Stimulated activated CD8-positive, alpha-beta memory T cell treated with anti-CD3 and anti-CD28 coated beads, Interleukin-15, amount 100 ng/mL, for 24 hours (primary cell): Measurements from ENCODE around the gene CHRNB4.
"Not testable (repeated sequence)": the region's sequence is repeated elsewhere in the genome, so short reads cannot be mapped to it uniquely, and the experiment has no call there.

Source experiments
- DNase-seq: peaks from one replicate; pipeline ENCODE4 v3.0.0-alpha.2; 2020; ENCODE audit warnings: low read depth

The CHRNB4 gene, protein sequence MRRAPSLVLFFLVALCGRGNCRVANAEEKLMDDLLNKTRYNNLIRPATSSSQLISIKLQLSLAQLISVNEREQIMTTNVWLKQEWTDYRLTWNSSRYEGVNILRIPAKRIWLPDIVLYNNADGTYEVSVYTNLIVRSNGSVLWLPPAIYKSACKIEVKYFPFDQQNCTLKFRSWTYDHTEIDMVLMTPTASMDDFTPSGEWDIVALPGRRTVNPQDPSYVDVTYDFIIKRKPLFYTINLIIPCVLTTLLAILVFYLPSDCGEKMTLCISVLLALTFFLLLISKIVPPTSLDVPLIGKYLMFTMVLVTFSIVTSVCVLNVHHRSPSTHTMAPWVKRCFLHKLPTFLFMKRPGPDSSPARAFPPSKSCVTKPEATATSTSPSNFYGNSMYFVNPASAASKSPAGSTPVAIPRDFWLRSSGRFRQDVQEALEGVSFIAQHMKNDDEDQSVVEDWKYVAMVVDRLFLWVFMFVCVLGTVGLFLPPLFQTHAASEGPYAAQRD

DNA sequence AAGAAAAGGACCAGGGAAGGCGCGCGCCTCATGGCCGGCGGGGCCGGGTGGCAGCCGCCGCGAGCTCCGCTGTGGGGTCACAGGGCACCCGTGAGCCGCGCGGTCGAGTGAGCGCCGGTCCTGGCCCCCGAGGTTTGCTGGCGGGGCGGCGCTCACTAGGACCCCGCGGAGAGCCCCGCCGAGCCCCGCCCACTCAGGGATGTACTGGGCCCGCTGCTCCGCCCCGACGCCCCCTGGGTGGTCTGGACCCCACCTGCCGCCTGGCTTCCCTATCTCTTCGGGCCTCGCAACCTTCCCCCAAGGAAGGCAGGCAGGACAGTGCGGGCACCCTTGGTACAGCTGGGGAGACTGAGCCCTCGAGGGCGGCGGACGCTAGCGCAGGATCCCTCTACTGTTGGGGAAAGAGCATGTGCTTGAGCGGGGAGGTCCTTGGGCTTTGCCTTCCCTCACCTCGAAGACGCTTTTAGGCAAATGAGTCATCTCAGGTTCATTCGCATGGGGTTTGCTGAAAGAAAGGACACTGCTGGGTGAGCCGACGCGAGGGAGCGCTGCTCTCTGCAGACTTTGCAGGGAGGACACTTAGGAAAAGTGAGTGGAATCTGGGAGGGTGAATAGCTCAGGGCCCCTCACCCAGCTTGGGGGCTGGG is at the start of gene CHRNB4:
TSS of gene CHRNB4 (minus strand) at position 109 of the 647 bp plus-strand sequence. CDS start at position 32, 77 bp downstream.
- DNase-seq = no peak

DNA sequence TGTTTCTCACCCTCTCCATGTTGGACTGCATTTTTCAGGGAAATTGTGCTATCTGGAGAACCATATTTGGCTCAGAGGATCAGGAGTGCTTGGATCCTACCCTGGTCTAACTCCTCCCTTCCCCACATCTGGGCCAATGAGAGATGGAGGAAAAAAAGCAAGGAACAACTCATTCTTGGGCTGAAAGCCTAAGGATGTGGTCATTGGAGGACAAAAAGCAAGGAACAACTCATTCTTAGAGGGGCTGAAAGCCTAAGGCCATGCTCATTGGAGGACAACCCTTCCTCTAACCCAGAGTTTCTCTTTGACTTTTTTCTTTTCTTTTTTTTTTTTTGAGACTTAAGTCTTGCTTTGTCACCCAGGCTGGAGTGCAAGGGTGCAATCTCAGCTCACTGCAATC is 48.6 kb upstream of the CHRNB4 start:
- no peak for DNase-seq

DNA sequence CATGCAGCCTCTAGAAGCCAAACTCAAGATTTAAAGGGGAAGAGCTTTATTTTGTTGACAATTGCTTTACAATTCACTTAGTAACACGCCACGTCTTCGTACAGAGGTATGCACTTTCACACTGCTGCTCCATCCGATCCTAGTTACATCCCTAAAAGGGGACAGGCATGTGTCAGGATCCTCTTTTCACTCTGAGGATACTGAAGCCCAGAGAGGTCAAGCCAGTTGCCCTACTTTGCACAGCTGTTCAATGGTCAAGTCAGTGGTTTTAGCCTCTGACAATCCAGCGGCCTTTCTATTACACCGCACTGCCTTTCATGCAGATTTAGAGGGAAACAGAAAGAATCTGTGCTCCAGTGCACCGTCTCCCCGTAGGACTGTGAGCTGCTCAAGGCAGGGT is 44.9 kb upstream of the CHRNB4 start:
- DNase-seq = no peak

DNA sequence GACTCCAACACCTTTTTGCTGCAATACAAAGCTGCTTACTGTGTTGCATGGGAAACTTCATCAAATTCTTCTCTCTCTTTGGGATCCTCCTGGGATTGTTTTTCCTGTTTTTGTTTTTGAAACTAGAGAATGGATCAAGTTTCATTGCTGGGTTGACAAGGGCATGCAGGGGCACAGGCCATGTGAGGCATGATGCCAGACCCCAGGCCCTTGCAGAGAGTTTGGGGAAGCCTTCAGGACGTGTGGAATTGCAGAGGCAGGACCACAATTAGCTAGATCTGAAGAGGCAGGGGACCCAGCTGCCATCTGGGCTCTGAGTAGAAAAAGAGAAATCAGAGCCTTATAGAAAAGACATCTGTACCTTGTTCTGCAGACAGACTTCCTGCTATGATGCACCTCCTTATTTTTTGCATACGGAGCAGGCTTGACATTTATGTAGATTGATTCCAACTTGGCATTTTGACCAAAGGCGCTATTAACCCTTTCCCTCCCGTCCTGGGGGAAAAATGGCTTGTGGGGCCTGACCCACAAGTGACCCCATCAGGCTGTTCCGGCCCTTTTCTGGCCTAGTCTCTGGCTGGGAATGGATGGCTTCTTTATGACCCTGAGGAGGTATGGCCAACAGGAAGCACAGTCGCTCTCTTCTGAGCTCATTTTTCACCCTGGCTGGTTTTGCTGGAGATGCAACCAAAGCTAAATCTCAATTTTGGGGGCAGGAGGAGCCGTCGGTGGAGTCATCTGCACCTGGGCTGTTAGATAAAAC is 44.3 kb upstream of the CHRNB4 start:
- DNase-seq = no peak

DNA sequence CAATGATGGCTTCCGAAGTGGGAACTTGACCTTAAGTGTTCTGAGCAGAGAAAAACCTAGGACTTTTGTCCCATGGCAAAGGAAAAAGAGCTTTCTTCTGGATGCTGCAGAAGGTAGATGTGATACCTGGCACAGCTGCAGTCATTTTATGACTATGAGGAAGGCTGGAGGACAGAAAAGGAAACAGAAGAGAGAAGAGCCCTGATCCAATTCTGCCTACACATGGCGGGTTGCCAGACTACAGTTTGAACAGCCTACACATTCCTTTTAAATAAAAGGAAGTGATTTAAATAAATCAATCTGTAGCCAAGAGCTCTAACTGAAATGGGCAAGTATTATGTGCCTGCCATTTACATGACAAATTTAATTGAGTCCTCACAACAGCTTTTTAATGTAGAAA is 43.6 kb upstream of the CHRNB4 start:
- no peak for DNase-seq

DNA sequence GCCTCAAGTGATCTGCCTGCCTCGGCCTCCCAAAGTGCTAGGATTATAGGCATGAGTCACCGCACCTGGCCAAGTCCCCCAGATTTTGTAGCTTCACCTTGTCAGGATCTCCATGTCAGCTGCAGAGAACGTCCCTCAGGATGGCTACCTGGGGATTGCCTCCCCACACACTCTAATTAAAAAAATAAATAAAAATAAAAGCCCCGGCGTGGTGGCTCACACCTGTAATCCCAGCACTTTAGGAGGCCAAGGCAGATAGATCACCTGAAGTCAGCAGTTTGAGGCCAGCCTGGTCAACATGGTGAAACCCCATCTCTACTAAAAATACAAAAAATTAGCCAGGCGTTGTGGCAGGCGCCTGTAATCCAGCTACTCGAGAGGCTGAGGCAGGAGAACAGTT is 42.6 kb upstream of the CHRNB4 start:
- not testable (repeated sequence) for DNase-seq

DNA sequence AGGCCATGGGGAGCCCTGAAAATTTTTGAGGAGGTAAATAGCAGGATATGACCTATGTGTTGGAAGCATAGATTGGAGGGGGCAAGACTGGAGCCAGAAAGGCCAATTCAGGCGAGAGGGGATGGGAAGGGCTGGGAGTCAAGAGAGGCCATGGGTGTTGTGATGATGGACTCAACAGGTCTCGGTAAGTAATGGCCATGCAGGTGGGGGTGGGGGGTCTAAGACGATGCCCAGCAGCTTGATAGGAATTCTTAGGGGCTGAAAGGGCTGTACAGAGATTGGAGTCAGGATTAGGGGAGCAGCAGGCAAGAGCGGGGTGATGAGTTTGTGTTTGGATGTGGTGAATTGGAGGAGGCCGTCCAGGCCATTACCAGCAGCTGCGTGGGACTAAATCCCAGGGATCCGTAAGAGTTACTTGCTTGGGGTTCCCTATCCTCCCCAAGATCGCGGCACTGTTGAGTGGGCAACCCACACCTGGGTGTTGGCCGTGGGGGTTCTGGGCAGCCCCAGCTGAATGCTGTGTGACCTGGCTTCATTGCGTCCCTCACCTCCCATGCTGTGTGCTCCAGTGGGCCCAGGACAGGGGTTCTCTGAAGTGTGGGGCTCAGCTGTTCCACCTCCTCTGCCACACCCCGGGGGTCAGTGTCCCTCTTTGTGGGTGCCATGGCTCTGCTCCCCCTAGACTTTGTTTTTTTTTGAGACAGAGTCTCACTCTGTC is 41.8 kb upstream of the CHRNB4 start:
- no peak for DNase-seq

DNA sequence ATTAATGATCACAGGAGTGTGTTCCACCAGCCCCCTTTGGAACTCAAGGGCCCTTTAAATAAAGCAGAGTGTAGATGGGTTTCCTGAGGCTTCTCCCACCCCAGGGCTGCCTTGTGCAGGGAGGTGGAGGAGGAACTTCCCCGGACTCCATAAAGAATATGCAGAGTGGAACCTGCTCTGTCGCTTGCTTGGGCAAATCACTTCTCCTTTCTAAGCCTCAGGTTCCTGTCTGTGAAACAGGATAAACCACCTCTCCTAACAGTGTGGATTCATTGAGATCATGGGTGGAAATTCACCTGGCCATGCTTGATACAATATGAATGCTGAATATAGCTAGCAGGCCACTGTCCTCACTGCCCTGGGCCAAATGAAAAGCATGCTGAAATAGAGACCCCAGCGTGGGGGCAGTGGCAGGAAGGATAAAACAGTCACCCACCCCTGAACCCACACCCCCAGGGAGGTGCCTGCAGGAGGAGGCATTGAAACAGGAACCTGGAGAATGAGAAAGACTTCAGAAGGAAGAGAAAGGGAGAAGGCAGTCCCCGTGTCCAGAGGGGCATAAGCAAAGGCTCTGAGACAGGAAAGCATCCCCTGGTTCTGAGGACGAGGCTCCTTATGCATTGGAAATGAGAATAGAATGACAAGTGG is 41.1 kb upstream of the CHRNB4 start:
- no peak for DNase-seq

DNA sequence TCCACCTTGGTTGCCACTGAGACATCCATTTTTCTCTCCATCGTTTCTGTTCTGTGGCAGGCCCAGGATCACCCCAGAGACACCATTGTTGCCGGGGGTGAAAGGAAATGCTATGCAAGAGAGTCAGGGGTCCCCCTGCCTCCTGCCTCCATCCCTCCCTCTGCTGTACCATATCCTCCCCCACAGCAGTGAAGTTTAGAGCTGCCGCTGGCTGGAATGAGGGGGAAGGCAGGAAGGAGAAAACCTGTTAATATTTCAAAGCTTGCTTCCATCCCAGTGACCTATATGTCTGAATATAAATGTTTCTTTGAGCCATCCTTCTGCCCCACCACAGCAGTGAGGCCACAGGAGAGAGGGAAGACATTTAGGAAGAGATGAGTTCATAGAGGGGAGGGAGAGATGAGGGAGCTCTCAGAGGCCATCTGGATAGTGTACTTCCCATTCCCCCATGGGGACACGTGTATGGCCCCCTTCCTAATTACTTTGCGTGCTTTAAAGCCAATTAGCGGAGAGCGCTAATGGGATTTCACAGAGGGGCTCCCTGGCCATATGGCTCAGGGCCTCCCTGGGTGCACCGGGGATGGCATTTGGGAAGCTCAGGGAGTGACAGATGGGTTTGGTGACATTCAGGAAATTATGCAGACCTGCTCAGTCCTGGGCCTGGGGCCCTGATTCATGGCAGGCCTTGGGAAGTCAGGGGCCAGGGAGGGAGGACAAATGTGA is 40.4 kb upstream of the CHRNB4 start:
- no peak for DNase-seq

DNA sequence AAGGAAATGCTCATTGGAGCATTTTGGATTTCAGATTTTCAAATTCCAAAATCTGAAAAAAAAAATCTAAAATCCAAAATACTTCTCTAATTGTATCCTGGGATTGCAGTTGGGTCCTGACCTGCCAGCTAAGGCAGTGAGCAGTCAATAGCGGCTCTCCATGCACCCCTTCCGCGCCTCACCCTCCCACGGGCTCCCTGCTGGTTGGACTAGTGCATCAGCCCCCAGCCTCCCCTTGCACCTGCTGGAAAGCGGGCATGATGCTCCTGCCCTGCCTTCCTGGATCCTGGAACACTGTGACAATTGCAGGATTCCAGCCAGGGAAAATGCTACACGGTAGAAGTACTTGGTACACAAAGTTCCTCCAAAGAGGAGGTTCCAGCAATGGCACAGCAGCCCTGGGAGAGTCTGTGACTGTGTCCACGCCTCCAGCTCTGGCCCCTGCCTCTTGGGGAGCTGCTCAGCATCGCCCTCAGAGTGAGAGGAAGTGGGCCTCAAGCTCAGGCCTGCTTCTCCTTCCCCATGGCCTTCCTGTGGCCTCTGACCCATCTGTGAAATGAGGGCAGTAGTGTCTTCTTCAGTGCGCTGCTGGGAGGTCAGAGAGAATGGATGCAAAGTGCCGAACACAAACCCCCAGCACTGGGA is 39.5 kb upstream of the CHRNB4 start:
- DNase-seq = no peak

DNA sequence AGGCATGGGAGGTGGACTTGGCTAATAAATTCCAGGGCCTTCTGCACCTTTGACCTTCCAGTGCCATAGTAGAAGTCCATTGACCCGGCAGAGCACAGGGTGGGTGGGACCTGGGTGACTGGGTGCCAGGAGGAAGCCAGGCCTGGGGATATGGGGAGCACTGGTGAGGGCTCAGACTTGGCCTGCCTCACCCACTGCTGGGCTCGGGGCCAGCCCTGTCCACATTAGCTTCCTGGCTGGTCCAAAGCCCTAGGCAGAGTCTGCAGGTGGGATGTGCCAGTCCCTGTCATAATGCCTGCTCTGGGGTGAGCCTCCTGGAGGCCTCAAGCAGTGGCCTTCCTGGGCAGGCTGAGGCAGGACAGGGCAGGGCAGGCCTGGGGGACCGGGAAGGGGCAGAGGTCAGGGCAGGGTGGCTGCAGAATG is 38.1 kb upstream of the CHRNB4 start:
- no peak for DNase-seq

DNA sequence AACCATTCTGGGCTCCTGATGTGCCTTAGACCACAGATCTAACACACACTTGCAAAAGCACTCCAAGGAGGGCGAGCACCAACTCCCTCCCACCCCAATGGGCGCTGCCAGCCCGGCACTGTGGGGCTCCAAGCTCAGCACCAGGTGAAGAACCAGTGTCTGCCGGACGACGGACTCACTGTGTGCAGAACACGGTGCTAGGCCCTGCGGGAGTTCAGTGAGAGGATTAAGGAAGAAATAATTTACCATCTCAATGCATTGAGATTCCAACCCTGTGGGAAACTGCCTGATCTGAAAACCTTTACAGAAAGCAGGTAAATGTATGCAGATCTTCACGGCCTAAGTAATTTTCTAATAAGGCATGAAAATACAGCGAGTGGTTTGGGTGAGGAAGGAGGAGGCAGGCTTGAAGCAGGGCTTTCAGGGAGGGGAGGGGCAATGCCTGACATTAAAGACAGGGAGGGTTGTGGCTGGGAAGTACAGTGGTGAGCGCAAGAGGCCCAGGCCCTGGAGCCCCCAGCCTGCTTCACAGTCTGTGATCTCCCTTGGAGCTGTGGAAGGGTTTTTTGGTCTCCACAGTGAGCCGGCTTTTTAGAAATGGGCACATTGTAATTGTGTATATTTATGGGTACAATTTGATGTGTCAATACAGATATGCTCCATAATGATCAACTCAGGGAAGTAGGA is 35.6 kb upstream of the CHRNB4 start:
- no peak for DNase-seq

DNA sequence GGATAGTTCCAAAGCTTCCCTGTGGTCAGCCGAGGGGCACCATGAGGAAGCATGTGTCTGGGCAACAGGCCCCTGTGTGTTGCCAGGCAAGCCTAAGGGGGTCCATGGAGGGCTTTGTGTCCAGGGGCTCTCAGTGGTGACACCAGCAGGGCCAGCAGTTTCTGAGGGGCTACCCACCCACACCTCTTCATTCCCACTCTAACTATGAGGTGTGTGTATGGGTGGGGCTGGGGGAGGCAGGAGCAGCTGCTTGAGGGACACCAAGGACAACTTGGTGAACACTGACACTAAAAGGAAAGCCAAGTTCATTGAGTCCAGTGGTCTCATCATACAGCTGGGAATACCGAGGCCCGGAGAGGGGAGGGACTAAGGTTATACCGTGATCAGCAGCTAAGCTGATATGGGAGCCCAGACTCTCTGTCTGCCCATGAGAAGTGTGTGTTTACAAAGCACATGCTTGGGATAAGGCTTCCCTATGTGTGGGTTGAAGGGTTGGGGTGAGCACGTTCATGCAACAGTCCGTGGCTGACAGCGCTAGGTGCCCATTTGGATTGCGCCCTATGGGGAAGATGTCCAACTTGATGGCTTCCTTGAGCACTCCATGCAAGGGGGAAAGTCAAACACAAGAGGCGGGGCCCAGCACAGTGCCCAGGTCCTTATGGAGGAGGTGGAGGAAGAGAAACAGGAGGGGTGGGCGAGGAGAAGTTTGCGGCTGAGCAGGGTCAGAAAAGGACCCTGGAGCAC is 34.8 kb upstream of the CHRNB4 start:
- DNase-seq = no peak

DNA sequence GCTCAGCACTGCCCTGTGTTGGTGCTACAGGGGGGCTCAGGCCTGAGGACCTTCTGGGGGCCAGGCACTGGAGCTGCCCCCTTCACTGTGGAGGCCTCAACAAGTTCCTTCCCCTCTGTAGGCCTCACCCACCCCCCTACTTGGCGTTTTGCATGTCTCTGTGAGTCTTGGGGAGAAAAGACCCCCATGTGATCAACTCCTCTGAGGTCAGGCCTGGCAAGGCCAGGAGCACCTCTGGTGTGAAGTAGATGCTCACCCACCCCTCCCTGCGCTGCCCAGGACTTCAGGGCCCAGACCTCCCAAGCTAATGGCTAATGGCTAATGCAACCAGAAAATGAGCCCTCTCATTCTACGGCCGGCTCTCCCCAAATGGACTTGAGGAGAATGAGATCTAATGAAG is 34.2 kb upstream of the CHRNB4 start:
- DNase-seq = no peak

DNA sequence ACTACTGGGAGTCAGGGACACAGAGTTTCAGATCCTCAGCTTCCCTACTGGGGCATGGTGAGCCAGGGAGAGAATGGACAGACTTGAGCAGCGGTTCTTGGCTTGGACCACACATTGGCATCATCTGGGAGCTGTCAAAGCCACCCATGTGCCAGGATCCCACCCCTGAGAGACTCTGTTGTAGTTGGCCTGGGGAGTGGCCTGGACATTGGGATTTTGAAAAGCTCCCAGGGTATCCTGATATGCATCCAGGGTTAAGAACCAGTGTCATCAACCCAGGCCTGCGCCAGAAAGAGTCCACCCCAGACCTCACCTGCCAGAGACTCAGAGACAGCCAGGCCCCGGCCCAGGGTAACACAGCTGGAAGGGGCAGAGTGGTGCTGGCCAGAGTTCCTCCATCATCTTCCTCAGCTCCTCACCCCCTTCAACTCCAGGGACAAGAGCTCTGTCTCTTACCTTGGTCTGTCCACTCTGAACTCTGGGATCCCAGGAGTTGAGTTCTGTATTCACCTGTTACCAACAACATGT is 33.0 kb upstream of the CHRNB4 start:
- no peak for DNase-seq

DNA sequence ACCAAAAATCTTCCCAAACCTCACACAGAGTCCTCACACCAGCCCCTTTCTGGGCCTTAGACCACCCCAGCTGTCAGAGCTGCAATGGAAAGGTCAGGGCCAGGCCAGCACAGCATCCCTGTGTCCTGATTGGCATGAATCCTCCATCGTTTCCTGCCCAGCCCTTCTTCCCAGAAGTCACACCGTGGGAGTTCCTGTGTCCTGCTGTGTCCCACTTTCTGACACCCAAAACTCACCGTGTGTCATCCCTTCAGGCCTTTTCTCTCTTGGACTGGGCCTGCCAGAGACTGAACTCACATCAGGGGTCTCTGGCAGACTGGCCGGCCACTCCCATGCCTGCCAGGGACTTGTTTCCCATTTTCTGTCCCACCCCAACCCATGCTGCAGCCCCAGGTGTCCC is 32.5 kb upstream of the CHRNB4 start:
- DNase-seq = no peak

DNA sequence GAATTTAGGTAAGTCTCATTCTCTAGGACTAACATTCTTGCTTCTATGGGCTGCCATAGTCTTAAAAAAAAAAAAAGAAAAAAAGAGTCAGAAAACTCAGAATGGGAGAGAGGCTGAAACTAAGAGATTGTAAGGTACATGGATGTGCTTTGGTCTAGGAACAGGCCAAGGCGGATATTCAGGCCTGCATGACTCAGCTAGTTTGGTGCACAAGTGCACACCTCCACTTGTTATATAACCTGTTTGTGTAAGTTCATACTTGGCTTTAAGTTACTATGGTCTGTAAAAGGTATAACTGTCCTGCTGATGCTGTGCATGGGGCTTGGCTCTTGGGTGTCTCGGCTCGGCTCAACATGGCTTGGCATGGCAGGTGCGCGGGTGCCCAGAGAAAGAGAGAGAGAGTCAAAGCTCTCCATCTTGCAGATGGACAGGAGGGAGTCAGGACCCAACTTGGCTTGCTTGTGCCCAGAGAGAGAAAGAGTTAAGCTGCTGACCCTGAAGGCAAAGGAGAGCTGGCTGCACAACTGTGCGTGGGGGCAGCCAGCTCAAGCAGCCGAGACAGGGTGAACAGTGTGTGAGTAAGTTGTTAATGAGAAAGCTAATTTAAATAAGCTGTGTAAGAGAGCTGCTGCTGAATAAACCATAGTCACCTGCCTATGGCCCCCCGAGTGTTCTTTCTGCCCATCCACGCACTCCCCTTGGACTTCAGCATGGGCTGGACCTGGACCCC is 31.4 kb upstream of the CHRNB4 start:
- no peak for DNase-seq

DNA sequence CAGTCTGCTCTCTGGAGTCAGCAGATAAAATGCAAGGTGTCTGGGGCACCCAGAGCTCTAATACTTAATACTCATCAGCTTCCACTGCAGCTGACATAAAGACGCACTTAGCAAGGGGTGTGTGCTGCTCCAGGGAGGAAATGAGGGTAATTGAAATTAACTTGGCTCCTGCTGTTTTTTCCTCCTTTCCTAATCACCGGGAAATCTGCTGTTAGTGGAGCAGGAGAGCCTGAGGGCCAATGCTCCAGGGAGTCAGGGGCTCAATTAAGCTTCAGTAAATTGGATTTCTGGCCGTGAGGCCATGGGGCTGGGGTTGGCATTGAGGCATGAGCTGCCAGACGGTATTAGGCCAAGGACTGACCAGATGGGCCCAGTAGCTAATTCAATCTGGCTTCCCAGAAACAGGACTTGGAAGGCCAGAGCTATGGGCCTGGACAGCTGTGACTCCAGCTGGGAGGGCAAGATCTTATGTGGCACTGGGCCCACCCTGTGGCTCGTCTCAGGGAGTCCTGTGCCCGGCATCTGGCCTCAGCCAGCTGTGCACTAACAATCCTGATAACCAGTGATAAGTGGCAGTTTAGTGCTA is 30.7 kb upstream of the CHRNB4 start:
- no peak for DNase-seq
